ENCODE results near the gene PTPRG. TPM values are rescaled to one million over a fixed set of nuclear protein-coding genes. Genes with fewer than 3 reads are reported as not detected.

Gene PTPRG
- total and polyA plus RNA-seq, 2 donors (not counting 3 experiments of a cell fraction or from before 2014, with no cell fraction given) = 8.9 to 39.1 TPM

- dilution Hi-C loops (cut with MboI; ENCODE audit: extremely low pct_ligation_motif_present, low sequenced_read_pairs) = no loop called here
- TF ChIP-seq FOS (IDR thresholded peaks at IDR 0.05; ENCODE audit: borderline replicate concordance, insufficient read depth, low read length) (no peak), EZH2 (IDR thresholded peaks at IDR 0.05; ENCODE audit: borderline replicate concordance, low read depth, low read length, severe bottlenecking) (no peak), JUN (IDR thresholded peaks at IDR 0.05; ENCODE audit: borderline replicate concordance, insufficient read depth, insufficient read length, low read depth) (no peak), POLR2AphosphoS5 (IDR thresholded peaks at IDR 0.05; ENCODE audit: insufficient read depth, low read depth, low read length) (no peak), MYC (IDR thresholded peaks at IDR 0.05; ENCODE audit: low read depth, low read length) (no peak), MAX (IDR thresholded peaks at IDR 0.05; ENCODE audit: insufficient read depth, insufficient read length) (no peak), GATA2 (IDR thresholded peaks at IDR 0.05; ENCODE audit: insufficient read depth, insufficient read length, low read depth, low read length) (no peak), CTCF (IDR thresholded peaks at IDR 0.05; ENCODE audit: extremely low read depth in 1 of 2, insufficient read depth in 1 of 2, low read depth in 1 of 2, low read length in 2 of 2) (no peak), POLR2A (IDR thresholded peaks at IDR 0.05; ENCODE audit: low read depth, low read length) (no peak)
Observed at GRCh38 chr3:61892891-61893290, 331.5 kb downstream of the PTPRG start.

More at GRCh38 chr3:61892891-61893290, 331.5 kb downstream of the PTPRG start:
- no peaks in the 10 kb centered on the region for H3K27me3 ChIP-seq (ENCODE audit: control insufficient read depth in 2 of 2, insufficient read depth in 2 of 2, low read length in 2 of 2)
- ChIA-PET POLR2A (no interaction called here), CTCF (no interaction called here)
- H3K4me2 ChIP-seq (ENCODE audit: insufficient read depth, low read length) = no peak overlapping the region
- H3K9ac ChIP-seq (replicated peaks; ENCODE audit: extremely low read depth, insufficient read depth, low read length) = no peak overlapping the region
- no peak overlapping the region for H3K27ac ChIP-seq (ENCODE audit: insufficient read depth, low read depth, low read length)
- FAIRE-seq (no peak), DNase-seq (ENCODE audit: low read depth, low spot score) (no peak)
- H3K79me2 ChIP-seq (ENCODE audit: control insufficient read depth, insufficient read depth, low read length) = no peaks in the 10 kb centered on the region
- intact Hi-C loops (cut with micrococcal nuclease) = no loop called here
- no peaks in the 10 kb centered on the region for H3K9me1 ChIP-seq (replicated peaks; ENCODE audit: control insufficient read depth, extremely low read depth, insufficient read depth, low read length)
- no peaks in the 10 kb centered on the region for H3K9me3 ChIP-seq (replicated peaks; ENCODE audit: control insufficient read depth, insufficient read depth, low read length)
- H3K4me1 ChIP-seq (ENCODE audit: control insufficient read depth, extremely low read depth, insufficient read depth, low read length) = peaks cover 11% of the 10 kb centered on the region
- no peaks in the 10 kb centered on the region for H3K36me3 ChIP-seq (ENCODE audit: control insufficient read depth in 2 of 2, extremely low read depth in 1 of 2, insufficient read depth in 2 of 2, low read length in 2 of 2)
- H3K4me3 ChIP-seq (replicated peaks in 1 of 3; ENCODE audit: insufficient read depth in 1 of 3, low read depth in 1 of 3, low read length in 3 of 3) = no peak overlapping the region
- no TSS peak for BruUV-seq (replicated peaks)
- no peak overlapping the region for H2AFZ ChIP-seq (ENCODE audit: low read depth, low read length)
- H4K20me1 ChIP-seq (replicated peaks; ENCODE audit: control insufficient read depth, extremely low read depth, insufficient read depth, low read length) = peaks cover 2% of the 10 kb centered on the region
